GM12873 (cell line): ENCODE results near the gene PTPN21.
A peak's percentile ranks its signal among the peaks of the same experiment; 100 is the strongest.

Experiments
- CTCF ChIP-seq: IDR thresholded peaks from 2 replicates; pipeline ENCODE4 v1.5.1; 2012; ENCODE audit warnings: low read depth, mild to moderate bottlenecking, moderate library complexity, low read length, control low read depth; ENCODE audit not compliant: insufficient read depth; ENCODE audit errors: missing control alignments

Gene PTPN21

DNA sequence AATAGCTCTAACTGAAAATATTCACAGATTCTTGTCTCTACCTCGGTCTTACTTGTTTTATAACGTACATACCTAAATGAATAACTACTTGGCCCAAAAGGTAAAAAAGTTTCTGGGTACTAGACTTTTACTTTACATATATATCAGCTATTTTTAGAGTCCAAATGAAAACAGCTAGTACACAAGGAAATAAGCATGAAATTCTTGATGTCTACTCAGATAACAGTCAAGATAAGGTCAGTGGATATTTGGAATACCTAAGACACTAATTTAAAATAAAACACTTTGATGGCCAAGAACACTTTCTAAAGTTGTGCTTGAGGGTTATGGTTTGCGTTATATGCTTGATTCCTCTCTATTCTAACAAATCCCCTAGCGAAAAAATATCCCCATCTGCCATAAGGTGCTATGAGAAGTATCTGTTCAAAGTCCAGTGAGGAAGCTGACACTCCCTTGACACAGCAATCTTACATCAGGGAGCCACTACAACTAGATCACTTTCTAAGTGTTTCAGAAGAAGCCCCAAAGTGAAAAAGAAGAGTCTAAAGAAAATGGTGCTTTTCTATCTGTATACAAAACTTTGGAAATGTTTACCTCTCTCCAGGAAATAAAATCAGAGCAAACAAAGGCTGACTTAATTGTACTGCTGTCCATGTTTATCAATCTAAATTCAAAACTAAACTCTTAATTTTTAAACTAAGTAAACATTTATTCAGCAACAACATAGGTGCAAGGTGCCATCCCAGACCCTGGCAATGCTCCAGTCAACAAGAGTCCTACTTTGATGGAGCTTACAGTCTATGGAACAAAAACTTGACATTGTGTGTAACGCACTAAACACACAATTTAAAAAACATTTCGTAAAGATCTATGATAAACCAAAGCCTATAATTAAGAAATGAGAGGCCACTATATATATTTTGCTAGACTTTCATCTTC lies 11.7 kb downstream of the PTPN21 start:
- no peak for TF ChIP-seq CTCF

- TF ChIP-seq CTCF, result no peak
Measured at GRCh38 chr14:88541324-88541723, 13.5 kb downstream of the PTPN21 start.

DNA sequence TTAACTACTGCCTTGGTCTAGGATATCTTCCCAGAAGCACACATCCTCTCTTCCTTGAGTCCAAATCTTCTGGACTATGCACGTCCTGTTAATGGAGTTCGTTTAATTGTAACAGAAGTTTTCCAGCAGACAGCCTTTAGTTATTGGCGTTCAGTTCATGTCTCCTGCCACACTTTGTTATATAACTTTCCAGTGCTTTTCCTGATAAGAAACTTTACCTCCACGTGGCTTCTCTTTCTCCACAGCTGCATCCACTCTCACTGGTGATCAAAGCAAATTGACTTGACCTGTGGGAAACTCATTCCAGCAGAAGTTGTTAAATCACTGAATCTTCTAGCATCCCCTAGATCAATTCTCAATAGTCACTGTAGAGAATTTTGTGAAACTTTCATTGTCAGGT lies 19.0 kb downstream of the PTPN21 start:
- TF ChIP-seq CTCF, result no peak

DNA sequence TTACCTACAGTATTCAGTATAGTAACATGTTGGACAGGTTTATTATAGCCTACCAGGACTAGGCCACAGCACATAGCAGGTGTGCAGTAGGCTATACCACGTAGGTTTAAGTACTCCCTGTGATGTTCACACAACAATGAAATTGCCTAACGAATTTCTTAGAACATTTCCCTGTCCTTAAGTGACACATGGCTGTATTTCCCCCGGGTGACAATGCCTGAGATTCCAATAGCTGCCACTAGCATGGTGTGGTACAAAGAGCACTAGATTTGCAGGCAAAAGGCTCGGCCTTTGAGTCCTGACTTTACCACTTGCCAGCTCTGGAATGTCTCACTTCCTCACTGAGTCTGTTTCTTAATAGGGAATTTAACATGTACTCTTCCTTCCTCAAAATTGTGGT lies 19.7 kb downstream of the PTPN21 start:
- peak; percentile 19 for TF ChIP-seq CTCF

DNA sequence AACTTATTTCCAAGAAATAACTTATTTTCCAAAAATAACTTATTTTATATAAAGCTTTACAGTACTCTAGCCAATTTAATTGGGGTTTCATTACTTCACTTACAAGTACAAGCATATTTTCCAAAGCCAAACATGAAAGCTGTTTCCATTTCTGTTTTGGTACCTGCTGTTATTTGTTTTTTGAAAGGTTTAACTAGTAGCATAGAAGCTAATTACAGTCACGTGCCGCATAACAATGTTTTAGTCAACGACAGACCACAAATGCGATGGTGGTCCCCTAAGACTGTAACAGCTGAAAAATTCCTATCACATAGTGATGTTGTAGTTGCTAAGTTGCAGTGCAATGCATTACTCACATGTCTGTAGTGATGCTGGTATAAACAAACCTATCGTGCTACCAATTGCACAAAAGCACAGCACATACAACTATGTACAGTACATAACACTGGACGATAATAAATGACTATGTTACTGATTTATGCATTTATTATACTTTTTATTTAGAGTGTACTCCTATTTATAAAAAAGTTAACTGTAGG lies 21.7 kb downstream of the PTPN21 start:
- TF ChIP-seq CTCF, result no peak

DNA sequence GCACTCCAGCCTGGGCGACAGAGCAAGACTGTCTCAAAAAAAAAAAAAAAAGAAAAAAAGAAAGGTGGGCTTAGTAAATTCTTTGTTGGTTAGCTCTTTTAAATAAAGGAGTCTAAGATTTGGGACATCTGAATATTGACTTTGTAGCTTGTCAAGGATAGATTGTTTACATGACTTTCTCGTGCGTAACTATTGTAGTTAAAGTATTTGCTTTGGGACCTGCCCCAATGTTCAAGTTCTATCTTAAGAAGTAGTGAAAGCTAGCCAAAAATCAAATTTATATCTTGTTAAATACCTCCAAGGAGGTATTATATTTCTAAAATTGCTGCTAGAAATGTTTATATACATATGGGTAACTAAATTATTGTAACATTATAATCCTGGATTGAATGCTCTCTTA lies 32.4 kb downstream of the PTPN21 start:
- no peak for TF ChIP-seq CTCF

GRCh38 chr14:88521818-88522217 lies 33.0 kb downstream of the PTPN21 start:
- no peak for TF ChIP-seq CTCF
